Esophagus (tissue), 2 donors: ENCODE results near the gene MAP3K9. TPM values are rescaled to one million over a fixed set of nuclear protein-coding genes. Genes with fewer than 3 reads are reported as not detected.

Experiments used
- polyA plus RNA-seq, 2 donors: library from polyadenylated mRNA; stranded (reverse); fragments of 200-250 nt; gene quantifications; one replicate each; pipeline ENCODE4 v1.2.3, GENCODE V29; 2013
- donor health status: healthy with polysubstance abuse.
- donor health status: Bipolar disorder and iron deficiency.

MAP3K9 gene
- polyA plus RNA-seq, 2 donors, result 4.2 to 11.6 TPM

Other genes with a start within 250 kb of the MAP3K9 start
- 10 to 100 TPM; 10.3 to 21.3 TPM for gene MED6, start 208.9 kb downstream of the MAP3K9 start, polyA plus RNA-seq
- 10 to 100 TPM; 43.3 to 67.9 TPM for gene TTC9, start 167.6 kb downstream of the MAP3K9 start, polyA plus RNA-seq
- gene PCNX1, start 97.9 kb upstream of the MAP3K9 start, polyA plus RNA-seq, result 1 to 10 TPM; 3.9 to 4.1 TPM